Skin epidermis (tissue), 12 donors: ENCODE results near the gene NELL1.
"Not testable (repeated sequence)": the region's sequence is repeated elsewhere in the genome, so short reads cannot be mapped to it uniquely, and the experiment has no call there.

Experiments
- H3K27ac ChIP-seq, 21 experiments: fragments of 200-600 bp; sonication (generic) in 11 of 21; one replicate each; pipeline ENCODE4 v1.5.0; 2020; ENCODE audit warnings: mild to moderate bottlenecking in 3 of 21, inconsistent platforms in 2 of 21, moderate library complexity in 2 of 21
- H3K4me3 ChIP-seq, 7 experiments: fragments of 200-600 bp; sonication (generic) in 2 of 7; one replicate each; pipeline ENCODE4 v1.5.0; 2020; ENCODE audit warnings: inconsistent platforms in 2 of 7, mild to moderate bottlenecking in 2 of 7, moderate library complexity in 1 of 7

Gene NELL1

DNA sequence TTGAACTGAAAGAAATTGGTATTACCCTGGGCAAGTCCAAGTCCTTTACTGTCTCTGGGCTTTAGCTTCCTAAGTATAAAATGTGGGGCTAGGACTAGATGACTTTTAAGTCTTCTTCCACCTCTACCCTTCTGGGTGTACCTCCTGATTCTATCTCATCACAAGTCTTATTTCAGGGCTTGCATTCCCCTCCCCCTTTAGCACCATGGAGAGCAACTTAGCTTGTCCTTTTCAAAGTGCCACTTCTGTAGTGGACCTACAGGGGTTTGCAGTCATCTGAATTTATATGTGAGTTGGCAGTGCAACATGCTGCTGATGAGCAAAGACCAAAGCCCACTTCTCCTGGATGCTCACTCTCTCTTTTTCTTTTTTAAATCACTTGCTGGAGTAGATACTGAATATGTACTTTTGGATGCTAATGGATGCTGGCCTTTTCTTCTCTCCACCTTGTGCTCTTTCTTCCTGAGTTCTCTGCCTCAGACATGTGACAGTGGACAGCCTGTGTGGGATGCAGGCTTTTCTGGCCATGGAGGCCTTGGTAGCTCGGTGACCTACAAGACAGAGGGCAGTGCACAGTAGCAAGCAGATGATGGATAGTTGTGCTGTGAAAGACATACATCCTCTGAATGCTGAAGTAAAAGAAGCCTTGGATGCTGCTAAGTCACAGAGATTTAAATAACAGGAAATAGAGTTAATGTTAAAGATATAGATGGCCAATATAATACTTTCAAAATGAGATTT, 185.0 kb downstream of the NELL1 start:
- no peak overlapping the region for H3K27ac ChIP-seq
- H3K4me3 ChIP-seq: no peak overlapping the region

GRCh38 chr11:20861322-20861721, 191.9 kb downstream of the NELL1 start:
- Histone ChIP-seq H3K4me3 (no peak overlapping the region), H3K27ac (no peak overlapping the region)

GRCh38 chr11:20862263-20862662, 192.9 kb downstream of the NELL1 start:
- not testable (repeated sequence) for H3K4me3 ChIP-seq, H3K27ac ChIP-seq

- Histone ChIP-seq H3K27ac (no peak overlapping the region), H3K4me3 (no peak overlapping the region)
These were observed 195.2 kb downstream of the NELL1 start for GRCh38 chr11:20864628-20865027.

GRCh38 chr11:20865161-20865560, 195.8 kb downstream of the NELL1 start:
- H3K27ac ChIP-seq: no peak overlapping the region
- H3K4me3 ChIP-seq: no peak overlapping the region

DNA sequence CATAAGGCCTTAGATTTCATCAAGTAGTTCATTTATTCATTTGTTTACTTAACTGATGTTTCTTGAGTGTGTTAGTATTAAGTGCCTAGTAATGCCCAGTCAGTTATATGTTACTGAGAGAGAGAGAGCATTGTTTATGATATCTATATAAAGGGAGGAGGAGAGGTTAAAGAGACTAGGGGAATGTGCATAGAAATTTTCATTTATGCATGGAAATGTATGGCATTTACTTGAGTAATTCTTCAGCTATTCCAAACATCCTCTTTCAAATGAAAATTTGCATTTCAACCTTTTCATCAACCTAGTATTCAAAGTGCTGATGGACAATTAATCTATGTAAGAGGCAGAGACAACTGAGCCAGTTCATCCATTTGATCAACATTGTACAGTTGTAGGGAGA, 199.7 kb downstream of the NELL1 start:
- Histone ChIP-seq H3K27ac (no peak overlapping the region), H3K4me3 (no peak overlapping the region)

DNA sequence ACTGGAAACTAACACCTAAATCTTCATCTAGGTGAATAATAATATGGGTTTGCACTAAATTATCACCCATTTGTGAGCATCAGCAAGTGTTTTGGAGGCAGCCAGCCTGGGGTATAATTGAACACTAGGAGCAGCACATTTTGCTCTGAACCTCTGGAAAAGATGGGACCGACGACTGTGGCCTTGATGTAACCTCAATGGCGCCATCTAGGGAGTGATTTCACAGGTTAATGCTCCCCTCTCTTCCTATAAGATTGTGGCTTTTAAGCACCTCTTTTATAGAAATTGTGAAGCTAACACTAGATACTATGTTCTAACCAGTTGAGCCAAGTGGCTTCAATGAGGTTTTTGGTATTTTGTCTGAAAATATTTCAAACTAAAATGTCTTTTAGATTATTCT, 203.7 kb downstream of the NELL1 start:
- H3K4me3 ChIP-seq: no peak overlapping the region
- no peak overlapping the region for H3K27ac ChIP-seq

- Histone ChIP-seq H3K4me3 (no peak overlapping the region), H3K27ac (no peak overlapping the region)
These were observed 205.0 kb downstream of the NELL1 start for GRCh38 chr11:20874358-20874757.

DNA sequence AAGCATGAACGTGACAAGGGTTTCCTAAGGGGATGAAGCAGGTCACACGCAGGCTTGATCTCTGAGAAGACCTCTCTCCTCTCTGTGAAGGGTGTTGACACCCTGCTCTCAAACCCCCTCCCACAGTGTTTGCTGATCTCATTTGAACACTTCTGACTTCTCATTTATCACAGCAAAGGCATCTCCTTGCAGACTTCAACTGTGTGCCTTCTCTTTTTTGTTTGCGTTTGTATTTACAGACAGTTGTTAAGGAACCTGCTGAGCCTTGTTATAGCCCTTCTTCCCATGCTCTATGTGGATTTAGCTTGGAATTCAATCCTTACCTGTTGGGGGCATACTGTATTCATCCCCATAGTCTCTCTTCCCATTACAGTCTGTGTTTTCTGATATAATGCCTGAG, 206.5 kb downstream of the NELL1 start:
- Histone ChIP-seq H3K4me3 (no peak overlapping the region), H3K27ac (no peak overlapping the region)

DNA sequence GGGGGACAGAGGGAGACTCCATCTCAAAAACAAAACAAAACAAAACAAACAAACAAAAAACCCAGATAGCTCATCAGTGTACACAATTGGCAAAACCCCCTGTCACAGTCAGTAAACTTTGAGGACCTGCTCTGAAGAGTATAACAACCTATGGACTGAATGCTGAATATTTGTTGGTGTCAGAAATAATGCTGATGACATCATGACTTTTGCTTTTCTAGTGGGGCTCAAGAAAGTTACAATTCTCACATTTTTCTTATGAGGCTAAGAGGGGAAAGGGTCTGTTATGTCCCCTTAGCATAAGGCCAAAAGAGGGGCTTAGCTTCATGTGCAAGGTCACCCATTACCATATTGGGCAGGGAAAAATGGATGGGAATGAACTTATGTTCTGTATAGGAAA, 207.4 kb downstream of the NELL1 start:
- Histone ChIP-seq H3K4me3 (no peak overlapping the region), H3K27ac (no peak overlapping the region)

DNA sequence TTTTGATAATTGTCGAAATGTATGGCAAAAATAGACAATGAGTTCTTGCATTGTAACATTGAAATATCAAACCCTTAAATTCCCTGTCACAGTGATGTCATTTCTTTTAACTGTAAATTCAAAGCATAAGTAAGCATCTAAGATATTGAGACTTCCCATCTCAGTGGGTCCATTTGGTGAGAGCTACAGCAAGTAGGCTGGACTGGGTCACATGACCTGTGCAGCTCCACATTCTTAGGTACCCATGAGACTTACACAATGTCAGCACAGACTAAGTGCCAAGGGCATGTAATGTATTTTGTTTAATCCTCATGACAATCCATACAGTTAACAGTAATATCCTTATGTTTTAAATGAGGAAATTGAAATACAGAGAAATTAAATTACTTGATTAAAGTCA, 210.7 kb downstream of the NELL1 start:
- Histone ChIP-seq H3K27ac (no peak overlapping the region), H3K4me3 (no peak overlapping the region)

DNA sequence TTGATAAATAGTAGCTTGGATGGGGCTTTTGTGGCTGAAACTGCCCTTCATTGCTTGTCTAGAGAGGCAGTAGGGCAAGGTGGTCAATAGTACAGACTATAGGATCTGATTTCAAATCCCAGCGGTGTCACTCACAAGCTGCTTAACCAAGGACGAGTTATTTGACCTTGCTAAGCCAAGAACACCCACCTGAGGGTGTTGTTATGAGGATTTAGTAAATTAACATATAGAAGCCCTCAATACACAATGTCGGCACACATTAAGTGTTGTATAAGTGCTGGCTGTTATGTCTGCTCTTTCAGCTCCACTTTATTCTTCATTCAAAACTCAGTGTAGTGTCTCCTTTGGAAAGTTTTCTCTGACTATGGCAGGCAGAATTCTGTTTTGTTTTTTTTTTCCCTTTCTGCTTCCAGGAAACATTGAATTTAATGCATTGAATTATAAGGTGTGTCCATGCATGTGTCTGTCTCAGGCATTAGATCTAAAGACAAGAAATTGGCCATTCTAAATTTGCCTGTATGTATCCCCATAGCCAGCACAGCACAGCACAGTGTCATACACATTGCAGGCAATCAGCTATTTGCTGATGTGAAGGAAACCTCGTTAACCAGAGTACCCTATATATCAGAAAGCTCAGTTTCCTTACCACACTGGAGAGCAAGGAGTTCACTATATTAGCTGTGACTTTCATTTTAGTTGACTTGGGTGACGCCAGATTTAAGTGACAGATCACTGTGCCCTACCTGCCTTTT, 212.1 kb downstream of the NELL1 start:
- no peak overlapping the region for H3K4me3 ChIP-seq
- H3K27ac ChIP-seq: no peak overlapping the region

GRCh38 chr11:20887137-20887536, 217.8 kb downstream of the NELL1 start:
- H3K4me3 ChIP-seq: no peak overlapping the region
- H3K27ac ChIP-seq: no peak overlapping the region

- H3K27ac ChIP-seq: no peak overlapping the region
- H3K4me3 ChIP-seq: no peak overlapping the region
These were observed 224.9 kb downstream of the NELL1 start for GRCh38 chr11:20894296-20894695.

GRCh38 chr11:20909995-20910726, 240.8 kb downstream of the NELL1 start:
- no peak overlapping the region for H3K4me3 ChIP-seq
- H3K27ac ChIP-seq: no peak overlapping the region

DNA sequence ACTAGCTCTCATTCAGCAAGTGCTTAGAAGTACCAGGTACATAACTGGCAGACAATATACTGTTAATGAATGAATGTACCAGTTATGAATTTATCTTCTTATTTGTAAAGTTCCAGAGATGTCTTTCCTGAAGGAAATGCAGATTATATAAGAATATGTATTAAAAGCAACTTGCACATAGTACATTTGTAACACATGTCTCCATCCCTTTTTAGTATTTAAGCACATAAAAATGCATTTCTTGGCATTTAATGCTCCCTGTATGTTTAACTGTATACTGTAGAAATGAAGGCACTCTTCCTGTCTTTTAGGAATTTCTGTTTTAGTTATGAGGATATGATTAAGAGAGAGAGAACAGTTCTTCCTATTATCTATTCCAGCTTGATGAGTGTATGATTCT, 241.3 kb downstream of the NELL1 start:
- Histone ChIP-seq H3K27ac (no peak overlapping the region), H3K4me3 (no peak overlapping the region)

DNA sequence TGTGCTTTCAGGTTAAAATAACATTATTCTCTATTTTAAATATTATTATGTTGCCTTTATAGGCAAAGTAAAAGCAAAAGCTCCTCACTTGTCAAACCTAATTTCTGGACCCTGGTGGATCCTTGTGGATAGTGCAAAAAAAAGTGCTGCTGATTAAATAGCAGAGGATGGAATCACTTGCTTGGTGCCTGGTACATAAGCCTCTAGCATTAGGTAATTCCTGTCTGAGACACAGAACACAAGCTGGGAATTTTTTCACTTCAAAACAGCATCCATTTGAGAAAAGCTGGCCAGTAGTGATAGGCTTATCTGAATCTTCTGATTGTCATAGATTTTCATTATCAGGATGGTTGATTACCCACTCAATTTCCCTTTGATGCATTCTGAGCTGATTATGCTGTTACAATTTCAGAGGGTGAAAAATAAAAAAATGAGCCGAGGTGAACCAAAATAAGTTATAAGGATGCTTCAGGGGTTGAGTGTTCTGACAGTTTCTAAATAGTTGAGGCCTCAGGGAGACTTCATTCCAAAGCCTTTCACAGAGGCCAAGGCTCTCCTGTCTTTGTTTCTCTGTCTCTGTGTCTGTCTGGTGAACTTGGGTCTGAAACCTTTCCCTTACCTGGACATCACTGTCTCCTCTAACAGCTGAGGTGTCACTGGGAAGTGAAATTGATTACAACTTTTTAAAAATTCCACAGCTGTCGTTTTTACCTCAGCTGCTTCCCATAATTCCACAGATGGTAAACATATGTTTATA, 242.9 kb downstream of the NELL1 start:
- no peak overlapping the region for H3K27ac ChIP-seq
- no peak overlapping the region for H3K4me3 ChIP-seq

- no peak overlapping the region for H3K4me3 ChIP-seq
- no peak overlapping the region for H3K27ac ChIP-seq
These were observed 243.6 kb downstream of the NELL1 start for GRCh38 chr11:20912922-20913512.

DNA sequence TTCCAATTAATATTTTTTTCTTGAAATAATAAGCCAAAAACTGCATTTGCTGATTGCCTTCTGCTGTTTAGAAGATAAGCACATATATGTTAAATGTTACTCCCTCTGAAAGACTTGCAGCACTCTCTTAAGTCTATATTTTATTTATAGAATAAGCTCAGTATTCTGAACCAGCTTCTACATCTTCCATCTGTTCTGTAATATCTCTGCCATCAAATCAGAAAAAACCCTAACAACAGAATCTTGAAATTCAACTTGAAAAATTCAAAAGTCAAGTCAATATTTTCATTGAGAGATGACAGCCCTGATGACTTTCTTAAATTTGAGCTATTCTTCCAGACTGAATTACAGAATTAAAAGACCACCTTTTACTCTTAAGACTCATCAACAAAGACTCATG, 247.9 kb downstream of the NELL1 start:
- H3K27ac ChIP-seq: no peak overlapping the region

More for the DNA sequence above, 247.9 kb downstream of the NELL1 start:
- H3K4me3 ChIP-seq: no peak overlapping the region
